HepG2 (cell line): ENCODE results near the gene TXNL4A. TPM values are rescaled to one million over a fixed set of nuclear protein-coding genes. Genes with fewer than 3 reads are reported as not detected.

ENCODE experiments used
- ATAC-seq: fragments of 200-7000 bp; cut with Tn5 transposase; 3 replicates; pipeline ENCODE4 v1.9.1; 2020; ENCODE audit warnings: mild to moderate bottlenecking, moderate library complexity
- BruUV-seq: library from RNA; stranded (reverse); fragments of 400-500 nt; replicated peaks from 2 replicates; lab custom pipeline; 2021; lab: Mats Ljungman, UMichigan
- CTCF ChIA-PET: fragments of 300-600 bp; formaldehyde crosslinking; extraction: SDS; loops from one replicate; lab custom pipeline; 2021; ENCODE audit warnings: low total read pairs, inconsistent platforms, low intra/inter-chr PET ratio; lab: Yijun Ruan, JAX
- POLR2A ChIA-PET: fragments of 350-600 bp; sonication (Branson Sonifier 250); formaldehyde crosslinking; loops from one replicate; lab custom pipeline; 2020; ENCODE audit warnings: antibody characterized with exemption, inconsistent platforms; lab: Yijun Ruan, JAX
- DNase-seq: peaks from one replicate; pipeline ENCODE4 v3.0.0-alpha.2; 2015; ENCODE audit warnings: low spot score
- FAIRE-seq: peaks from 3 replicates; lab custom pipeline; 2011; peaks lifted over from hg19 to GRCh38; lab: Jason Lieb, UNC
- H2AFZ ChIP-seq: one replicate; pipeline ENCODE4 v1.6.1; 2011; ENCODE audit warnings: low read length, inconsistent platforms
- H3K27ac ChIP-seq: fragments of 300-600 bp; 3 replicates; pipeline ENCODE4 v1.8.0; 2011; ENCODE audit warnings: mixed run types, mild to moderate bottlenecking, mixed read lengths, low read length, inconsistent platforms; ENCODE audit not compliant: insufficient read depth; ENCODE audit errors: extremely low read length
- H3K27me3 ChIP-seq, 2 experiments: fragments of 200-600 bp in 1 of 2; 2 replicates in 1 of 2; 3 replicates in 1 of 2; pipeline versions ENCODE4 v1.6.0 to v1.8.0; 2011; ENCODE audit warnings: low read length in 2 of 2, mild to moderate bottlenecking in 2 of 2, moderate library complexity in 2 of 2, inconsistent platforms in 1 of 2; ENCODE audit not compliant: insufficient read depth in 2 of 2, control insufficient read depth in 1 of 2
- H3K36me3 ChIP-seq, 2 experiments: fragments of 200-600 bp in 1 of 2; replicated peaks in 1 of 2; 2 replicates in 1 of 2; 3 replicates in 1 of 2; pipeline versions ENCODE4 v1.5.1 to v1.8.0; 2011; ENCODE audit warnings: low read length in 2 of 2, inconsistent platforms in 1 of 2; ENCODE audit not compliant: insufficient read depth in 2 of 2, control insufficient read depth in 1 of 2
- H3K4me1 ChIP-seq: 2 replicates; pipeline ENCODE4 v1.5.1; 2012; ENCODE audit warnings: low read length, inconsistent platforms; ENCODE audit not compliant: insufficient read depth
- H3K4me2 ChIP-seq: 2 replicates; pipeline ENCODE4 v1.6.0; 2011; ENCODE audit warnings: low read depth, low read length, inconsistent platforms
- H3K4me3 ChIP-seq, 3 experiments: fragments of 200-600 bp in 1 of 3; sonication (generic), shearing (Covaris generic) in 1 of 3; replicated peaks in 1 of 3; 2 replicates each; pipeline ENCODE4 v1.5.1; 2011 to 2016; ENCODE audit warnings: low read length in 3 of 3, inconsistent platforms in 2 of 3, low read depth in 2 of 3, mild to moderate bottlenecking in 2 of 3, control low read depth in 1 of 3, mixed read lengths in 1 of 3; ENCODE audit not compliant: insufficient read depth in 1 of 3
- H3K79me2 ChIP-seq: one replicate; pipeline ENCODE4 v1.6.1; 2011; ENCODE audit warnings: low read length, inconsistent platforms; ENCODE audit not compliant: insufficient read depth
- H3K9ac ChIP-seq: 2 replicates; pipeline ENCODE4 v1.6.0; 2011; ENCODE audit warnings: mild to moderate bottlenecking, low read depth, low read length, inconsistent platforms; ENCODE audit not compliant: insufficient read depth
- H3K9me3 ChIP-seq: 2 replicates; pipeline ENCODE4 v1.5.1; 2012; ENCODE audit warnings: mild to moderate bottlenecking, low read length
- H4K20me1 ChIP-seq: 2 replicates; pipeline ENCODE4 v1.6.0; 2011; ENCODE audit warnings: inconsistent platforms, mild to moderate bottlenecking, low read length, moderate library complexity; ENCODE audit not compliant: insufficient read depth
- AGO2 ChIP-seq: fragments of 200-400 bp; formaldehyde crosslinking; optimal IDR thresholded peaks from 2 replicates; pipeline ENCODE3; 2017; ENCODE audit warnings: mild to moderate bottlenecking, low read depth, low read length, moderate library complexity
- ATM ChIP-seq: fragments of 450-650 bp; IDR thresholded peaks from 2 replicates; pipeline ENCODE4 v1.7.1; 2017; ENCODE audit warnings: mild to moderate bottlenecking, borderline replicate concordance
- CENPT ChIP-seq: sonication (generic); formaldehyde crosslinking; IDR thresholded peaks from 2 replicates; pipeline ENCODE4 v1.8.0; 2022; ENCODE audit warnings: low read depth, mild to moderate bottlenecking, moderate library complexity, missing genetic modification reagents
- EEA1 ChIP-seq: sonication (generic); formaldehyde crosslinking; IDR thresholded peaks from 2 replicates; pipeline ENCODE4 v1.5.1; 2020; ENCODE audit warnings: mild to moderate bottlenecking, missing genetic modification reagents, borderline replicate concordance
- JDP2 ChIP-seq: sonication (generic); formaldehyde crosslinking; IDR thresholded peaks from 2 replicates; pipeline ENCODE4 v1.8.1; 2022; ENCODE audit warnings: missing genetic modification reagents, borderline replicate concordance
- MBD4 ChIP-seq: IDR thresholded peaks from 2 replicates; pipeline ENCODE4 v1.6.1; 2012; ENCODE audit warnings: low read length, inconsistent platforms, borderline replicate concordance
- MIXL1 ChIP-seq: IDR thresholded peaks from 2 replicates; pipeline ENCODE4 v1.6.1; 2016
- NR1H2 ChIP-seq: sonication (generic); formaldehyde crosslinking; IDR thresholded peaks from 2 replicates; pipeline ENCODE4 v1.8.1; 2022; ENCODE audit warnings: low read depth, missing genetic modification reagents, borderline replicate concordance
- PHB2 ChIP-seq: fragments of 450-650 bp; IDR thresholded peaks from 2 replicates; pipeline ENCODE4 v1.6.1; 2018; ENCODE audit not compliant: partially characterized antibody
- POGZ ChIP-seq: sonication (generic); formaldehyde crosslinking; IDR thresholded peaks from 2 replicates; pipeline ENCODE4 v1.4.0; 2020; ENCODE audit warnings: mild to moderate bottlenecking, missing genetic modification reagents
- ZBTB7A ChIP-seq: sonication (generic); formaldehyde crosslinking; IDR thresholded peaks from 2 replicates; pipeline ENCODE4 v1.8.0; 2022; ENCODE audit warnings: mild to moderate bottlenecking, missing genetic modification reagents
- ZMYM2 ChIP-seq: sonication (generic); formaldehyde crosslinking; IDR thresholded peaks from 2 replicates; pipeline ENCODE4 v1.8.0; 2022; ENCODE audit warnings: mild to moderate bottlenecking, missing genetic modification reagents
- ZNF354B ChIP-seq: sonication (generic); formaldehyde crosslinking; IDR thresholded peaks from 2 replicates; pipeline ENCODE4 v1.8.0; 2022; ENCODE audit warnings: mild to moderate bottlenecking, missing genetic modification reagents
- ZNF430 ChIP-seq: sonication (generic); formaldehyde crosslinking; IDR thresholded peaks from 2 replicates; pipeline ENCODE4 v1.9.0; 2021; ENCODE audit warnings: mild to moderate bottlenecking, missing genetic modification reagents
- WGBS: methylation state at CpG from one replicate; pipeline ENCODE4 v1.1.6; 2017; ENCODE audit warnings: low lambda C conversion rate; 5-methylcytosine and 5-hydroxymethylcytosine counted together
- in situ Hi-C: cut with HindIII; loops from 2 replicates; pipeline ENCODE4 v1.10.0; 2017; ENCODE audit warnings: low pct_unique_long_range_greater_than_20kb; ENCODE audit not compliant: extremely low pct_ligation_motif_present
- intact Hi-C: fragments of 100-400 bp; cut with micrococcal nuclease; formaldehyde crosslinking; loops from one replicate; pipeline ENCODE4 v1.10.0; 2022; ENCODE audit not compliant: unreplicated experiment
- polyA plus RNA-seq, 8 experiments: library from polyadenylated mRNA; depleted of rRNA in 3 of 8; stranded (reverse) in 7 of 8; unstranded in 1 of 8; fragments of >200 nt; fragmentation: Illumina TruSeq in 4 of 8; extraction: Trizol in 4 of 8; gene quantifications; 2 replicates each; pipeline versions ENCODE4 v1.2.1 to v1.2.3, GENCODE V29; 2011 to 2016; ENCODE audit warnings: low read depth in 4 of 8, missing spikeins in 1 of 8, mixed read lengths in 1 of 8; ENCODE audit not compliant: insufficient read depth in 1 of 8
- total RNA-seq, 5 experiments: library from RNA; depleted of rRNA; stranded (reverse); fragments of >200 nt; fragmentation: Illumina TruSeq; extraction: Trizol; gene quantifications; 2 replicates each; pipeline ENCODE4 v1.2.3, GENCODE V29; 2016; ENCODE audit warnings: low read depth in 1 of 5
- TF ChIP-seq, protein P1 (sequence below): sonication (generic); formaldehyde crosslinking; IDR thresholded peaks from 2 replicates; pipeline ENCODE4 v1.5.0; 2020; ENCODE audit warnings: mild to moderate bottlenecking, low read depth, missing genetic modification reagents, borderline replicate concordance
- TF ChIP-seq, protein P2 (sequence below): IDR thresholded peaks from 2 replicates; pipeline ENCODE4 v1.6.1; 2016; ENCODE audit warnings: missing compliant biosample characterization, missing genetic modification reagents, borderline replicate concordance

The TXNL4A gene
- total and polyA plus RNA-seq, 2 of the 13 experiments (the other 11 are each of a cell fraction or from before 2014, with no cell fraction given), result 172 to 202 TPM

DNA sequence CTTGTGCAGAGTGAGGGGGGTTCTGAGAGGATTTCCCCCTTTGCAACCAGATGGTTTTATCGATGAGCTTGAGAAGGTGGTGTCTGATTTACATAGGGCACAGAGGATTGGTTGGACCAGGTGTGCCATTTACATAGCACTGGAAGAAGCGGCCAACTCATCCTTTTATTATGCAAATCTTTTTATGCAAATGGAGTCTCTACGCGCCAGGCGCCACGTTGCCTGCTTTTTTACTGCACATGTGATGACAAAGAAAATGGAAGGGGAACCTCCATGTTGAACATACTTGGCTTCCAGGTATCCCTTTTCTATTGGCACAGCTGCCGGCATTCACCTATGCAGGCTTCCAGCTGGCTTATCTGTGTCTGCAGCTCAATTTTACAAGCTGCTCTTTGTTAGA is 18.4 kb upstream of the TXNL4A start:
- BruUV-seq, result no TSS peak
- no peak for FAIRE-seq
- no peak for ATAC-seq
- Histone ChIP-seq H3K27ac (no peak overlapping the region), H3K9me3 (no peaks in the 10 kb centered on the region), H3K79me2 (no peaks in the 10 kb centered on the region)
- DNase-seq, result no peak
- CTCF ChIA-PET, result no interaction called here
- TF ChIP-seq ZNF430 (no peak), AGO2 (no peak), ZMYM2 (CRISPR knock-in tag) (no peak), ATM (no peak), POGZ (CRISPR knock-in tag) (no peak), ZNF354B (CRISPR knock-in tag) (no peak), JDP2 (CRISPR knock-in tag) (no peak), MIXL1 (no peak), NR1H2 (CRISPR knock-in tag) (no peak), EEA1 (CRISPR knock-in tag) (no peak), MBD4 (no peak), ZBTB7A (CRISPR knock-in tag) (no peak), PHB2 (no peak), CENPT (CRISPR knock-in tag) (no peak)
- TF ChIP-seq, protein P1, sequence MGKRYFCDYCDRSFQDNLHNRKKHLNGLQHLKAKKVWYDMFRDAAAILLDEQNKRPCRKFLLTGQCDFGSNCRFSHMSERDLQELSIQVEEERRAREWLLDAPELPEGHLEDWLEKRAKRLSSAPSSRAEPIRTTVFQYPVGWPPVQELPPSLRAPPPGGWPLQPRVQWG, result no peak
- TF ChIP-seq, protein P2, sequence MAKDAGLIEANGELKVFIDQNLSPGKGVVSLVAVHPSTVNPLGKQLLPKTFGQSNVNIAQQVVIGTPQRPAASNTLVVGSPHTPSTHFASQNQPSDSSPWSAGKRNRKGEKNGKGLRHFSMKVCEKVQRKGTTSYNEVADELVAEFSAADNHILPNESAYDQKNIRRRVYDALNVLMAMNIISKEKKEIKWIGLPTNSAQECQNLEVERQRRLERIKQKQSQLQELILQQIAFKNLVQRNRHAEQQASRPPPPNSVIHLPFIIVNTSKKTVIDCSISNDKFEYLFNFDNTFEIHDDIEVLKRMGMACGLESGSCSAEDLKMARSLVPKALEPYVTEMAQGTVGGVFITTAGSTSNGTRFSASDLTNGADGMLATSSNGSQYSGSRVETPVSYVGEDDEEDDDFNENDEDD (CRISPR knock-in tag), result no peak
- TF ChIP-seq, all 625 proteins: peak for 0
- Histone ChIP-seq H3K27me3 (no peaks in the 10 kb centered on the region; a peak in 1 of 5 replicates), H2AFZ (no peak overlapping the region), H3K36me3 (no peaks in the 10 kb centered on the region), H3K4me1 (peaks cover 21% of the 10 kb centered on the region), H3K4me2 (no peak overlapping the region), H3K4me3 (no peak overlapping the region), H4K20me1 (no peaks in the 10 kb centered on the region), H3K9ac (no peak overlapping the region)
- in situ Hi-C loops (no loop called here), intact Hi-C loops (no loop called here)
- 70% methylated on average over 7 of the region's 7 CpGs for WGBS
- POLR2A ChIA-PET, result no interaction called here
